DOHH2 (cell line): Measurements from ENCODE around the gene CHN2.

Experiments used
- EZH2phosphoT487 ChIP-seq: fragments of 200-600 bp; sonication (generic); IDR thresholded peaks from 2 replicates; pipeline ENCODE4 v1.6.1; 2017; ENCODE audit warnings: borderline replicate concordance, mild to moderate bottlenecking, antibody characterized with exemption, low read length, moderate library complexity, mixed read lengths
- TF ChIP-seq, protein P1 (sequence below): fragments of 200-600 bp; sonication (generic); IDR thresholded peaks from one replicate; pipeline ENCODE4 v1.5.1; 2014; ENCODE audit warnings: antibody characterized with exemption, mild to moderate bottlenecking, low read depth, low read length; ENCODE audit not compliant: poor library complexity, severe bottlenecking

- TF ChIP-seq, protein P1, sequence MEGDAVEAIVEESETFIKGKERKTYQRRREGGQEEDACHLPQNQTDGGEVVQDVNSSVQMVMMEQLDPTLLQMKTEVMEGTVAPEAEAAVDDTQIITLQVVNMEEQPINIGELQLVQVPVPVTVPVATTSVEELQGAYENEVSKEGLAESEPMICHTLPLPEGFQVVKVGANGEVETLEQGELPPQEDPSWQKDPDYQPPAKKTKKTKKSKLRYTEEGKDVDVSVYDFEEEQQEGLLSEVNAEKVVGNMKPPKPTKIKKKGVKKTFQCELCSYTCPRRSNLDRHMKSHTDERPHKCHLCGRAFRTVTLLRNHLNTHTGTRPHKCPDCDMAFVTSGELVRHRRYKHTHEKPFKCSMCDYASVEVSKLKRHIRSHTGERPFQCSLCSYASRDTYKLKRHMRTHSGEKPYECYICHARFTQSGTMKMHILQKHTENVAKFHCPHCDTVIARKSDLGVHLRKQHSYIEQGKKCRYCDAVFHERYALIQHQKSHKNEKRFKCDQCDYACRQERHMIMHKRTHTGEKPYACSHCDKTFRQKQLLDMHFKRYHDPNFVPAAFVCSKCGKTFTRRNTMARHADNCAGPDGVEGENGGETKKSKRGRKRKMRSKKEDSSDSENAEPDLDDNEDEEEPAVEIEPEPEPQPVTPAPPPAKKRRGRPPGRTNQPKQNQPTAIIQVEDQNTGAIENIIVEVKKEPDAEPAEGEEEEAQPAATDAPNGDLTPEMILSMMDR: no peak
- no peak for TF ChIP-seq EZH2phosphoT487
These were observed 229.9 kb downstream of the CHN2 start for GRCh38 chr7:29424295-29424983.
